Fibroblast of skin of left biceps (primary cell): ENCODE data around the gene BTNL2.
A peak's percentile ranks its signal among the peaks of the same experiment; 100 is the strongest.
"Not testable (repeated sequence)": the region's sequence is repeated elsewhere in the genome, so short reads cannot be mapped to it uniquely, and the experiment has no call there.

Experiments used
- DNase-seq, 2 experiments: peaks; one replicate each; pipeline ENCODE4 v3.0.0-alpha.2; 2013; ENCODE audit warnings: low read depth in 2 of 2

BTNL2 gene

DNA sequence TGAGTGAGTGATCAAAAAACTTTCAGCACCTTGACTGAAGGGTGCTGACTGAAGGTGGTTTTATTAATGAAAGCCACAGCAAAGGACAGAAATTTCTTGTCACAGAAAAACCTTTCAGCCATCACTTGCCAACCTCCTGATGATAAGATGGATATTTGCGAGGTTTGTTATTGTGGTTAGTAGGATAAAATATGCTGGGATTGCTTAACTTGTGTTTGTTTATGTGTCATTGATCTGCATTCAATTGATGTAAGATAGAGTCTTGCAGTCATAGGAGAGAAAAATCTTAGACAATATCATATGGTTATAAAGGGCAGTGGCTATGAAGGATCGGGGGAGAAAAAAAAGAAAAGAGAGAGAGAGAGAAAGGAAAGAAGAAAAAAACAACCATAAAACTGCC lies 36.5 kb downstream of the BTNL2 start:
- DNase-seq = no peak

DNA sequence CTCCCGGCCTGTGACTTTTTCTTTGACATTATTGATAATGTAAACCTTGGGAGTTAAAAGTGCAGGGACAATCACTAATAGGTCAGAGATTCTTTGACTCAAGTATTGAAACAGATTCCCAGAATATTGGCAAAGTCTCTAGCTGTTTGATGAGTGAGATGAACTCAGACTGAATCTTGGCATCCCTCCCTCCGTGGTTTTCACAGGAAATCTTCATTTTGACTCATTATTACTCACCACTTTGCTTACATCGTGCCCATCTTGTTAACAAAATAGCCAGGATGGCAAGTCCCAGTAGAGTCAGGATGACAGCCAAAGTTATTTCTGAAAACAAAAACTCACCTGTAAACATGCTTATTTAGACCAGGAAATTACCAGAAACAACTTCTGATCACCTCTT lies 37.3 kb downstream of the BTNL2 start:
- DNase-seq = peak; percentile 70 to 71

DNA sequence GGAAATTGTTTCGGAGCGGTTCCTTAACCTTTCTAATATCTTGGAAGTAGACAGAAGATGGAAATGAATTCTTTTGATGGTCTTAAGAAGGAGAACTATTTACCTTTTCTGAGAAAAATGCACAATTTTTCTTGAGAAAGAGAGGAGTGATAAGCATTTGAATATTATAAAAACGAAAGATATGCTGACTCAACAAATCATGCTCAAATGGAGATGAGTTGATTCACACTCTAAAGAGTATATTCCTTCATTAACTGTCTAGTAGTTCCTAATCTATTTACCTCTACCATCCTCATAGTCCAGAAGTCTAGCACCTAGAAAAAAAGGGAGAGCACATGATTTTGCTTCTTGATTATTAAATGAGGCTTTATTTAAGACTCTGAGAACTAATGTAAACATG lies 39.3 kb downstream of the BTNL2 start:
- no peak for DNase-seq

DNA sequence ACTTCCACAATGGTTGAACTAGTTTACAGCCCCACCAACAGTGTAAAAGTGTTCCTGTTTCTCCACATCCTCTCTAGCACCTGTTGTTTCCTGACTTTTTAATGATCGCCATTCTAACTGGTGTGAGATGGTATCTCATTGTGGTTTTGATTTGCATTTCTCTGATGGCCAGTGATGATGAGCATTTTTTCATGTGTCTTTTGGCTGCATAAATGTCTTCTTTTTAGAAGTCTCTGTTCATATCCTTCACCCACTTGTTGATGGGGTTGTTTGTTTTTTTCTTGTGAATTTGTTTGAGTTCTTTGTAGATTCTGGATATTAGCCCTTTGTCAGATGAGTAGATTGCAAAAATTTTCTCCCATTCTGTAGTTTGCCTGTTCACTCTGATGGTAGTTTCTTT lies 47.8 kb downstream of the BTNL2 start:
- not testable (repeated sequence) for DNase-seq

DNA sequence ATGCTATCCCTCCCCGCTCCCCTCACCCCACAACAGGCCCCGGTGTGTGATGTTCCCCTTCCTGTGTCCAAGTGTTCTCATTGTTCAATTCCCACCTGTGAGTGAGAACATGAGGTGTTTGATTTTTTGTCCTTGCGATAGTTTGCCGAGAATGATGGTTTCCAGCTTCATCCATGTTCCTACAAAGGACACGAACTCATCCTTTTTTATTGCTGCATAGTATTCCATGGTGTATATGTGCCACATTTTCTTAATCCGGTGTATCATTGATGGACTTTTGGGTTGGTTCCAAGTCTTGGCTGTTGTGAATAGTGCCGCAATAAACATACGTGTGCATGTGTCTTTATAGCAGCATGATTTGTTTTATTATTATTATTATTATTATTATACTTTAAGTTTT lies 48.4 kb downstream of the BTNL2 start:
- DNase-seq = not testable (repeated sequence)

DNA sequence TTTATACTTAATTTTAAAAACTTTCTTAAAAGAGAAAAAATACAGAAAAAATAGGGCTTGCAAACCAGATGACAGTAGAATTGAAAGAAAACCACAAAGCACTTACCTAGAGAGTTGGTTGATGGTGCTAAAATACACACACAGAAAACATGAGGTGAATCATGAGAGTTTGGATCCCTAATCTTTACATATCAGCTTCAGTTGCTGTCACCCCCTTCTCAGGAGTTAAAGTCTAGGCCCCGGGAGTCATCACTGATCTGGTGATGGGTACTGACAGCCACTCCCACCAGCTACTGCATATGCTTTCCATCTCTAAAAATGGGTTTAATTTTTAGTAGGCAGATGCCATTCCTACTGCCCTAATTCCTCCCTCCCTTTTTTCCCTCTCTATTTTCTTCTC lies 52.0 kb downstream of the BTNL2 start:
- no peak for DNase-seq

DNA sequence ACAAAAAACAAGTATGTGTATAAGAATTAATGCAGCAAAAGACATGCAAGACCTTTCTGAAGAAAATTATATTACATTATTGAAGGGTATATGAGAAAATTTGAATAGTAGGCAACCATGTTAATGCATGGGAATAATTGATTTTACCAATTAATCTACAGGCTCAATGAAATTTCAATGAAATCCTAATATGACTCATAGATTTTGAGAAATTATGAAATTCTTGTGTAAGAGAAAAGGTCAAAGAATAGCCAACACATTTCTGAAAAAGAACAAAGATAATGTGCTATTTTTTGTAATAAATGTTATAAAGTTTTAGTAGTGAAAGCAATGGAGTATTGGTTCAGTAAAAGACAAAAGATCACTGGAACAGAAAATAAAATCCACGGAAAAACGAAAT lies 53.6 kb downstream of the BTNL2 start:
- no peak for DNase-seq
